Thyroid gland (tissue), 4 donors: Measurements from ENCODE around the gene CDKL5. TPM values are rescaled to one million over a fixed set of nuclear protein-coding genes. Genes with fewer than 3 reads are reported as not detected.
A peak's percentile ranks its signal among the peaks of the same experiment; 100 is the strongest.

Experiments used
- DNase-seq, 2 donors: peaks; one replicate each; pipeline ENCODE4 v3.0.0-alpha.2; 2019
- H3K27ac ChIP-seq, 3 donors: fragments of 200-600 bp; sonication (generic); 1 replicate in 2 of 3; 2 replicates in 1 of 3; pipeline ENCODE4 v1.5.1; 2016 to 2019; ENCODE audit warnings: mild to moderate bottlenecking in 1 of 3, moderate library complexity in 1 of 3
- H3K27me3 ChIP-seq: fragments of 200-600 bp; sonication (generic); one replicate; pipeline ENCODE4 v1.5.1; 2019
- H3K36me3 ChIP-seq, 2 donors: fragments of 200-600 bp; sonication (generic); one replicate each; pipeline ENCODE4 v1.5.1; 2016 to 2019
- H3K4me1 ChIP-seq, 2 donors: fragments of 200-600 bp; sonication (generic); one replicate each; pipeline ENCODE4 v1.5.1; 2017 to 2019
- H3K4me3 ChIP-seq, 3 donors: fragments of 200-600 bp; sonication (generic); replicated peaks in 1 of 3; 1 replicate in 2 of 3; 2 replicates in 1 of 3; pipeline ENCODE4 v1.5.1; 2016; ENCODE audit warnings: mild to moderate bottlenecking in 1 of 3
- H3K9me3 ChIP-seq: fragments of 200-600 bp; sonication (generic); one replicate; pipeline ENCODE4 v1.5.1; 2017
- POLR2A ChIP-seq, 2 donors: fragments of 450-650 bp; IDR thresholded peaks; one replicate each; pipeline ENCODE4 v1.6.1; 2017; ENCODE audit warnings: antibody characterized with exemption in 2 of 2, mild to moderate bottlenecking in 2 of 2, moderate library complexity in 1 of 2
- WGBS, 2 donors: methylation state at CpG; one replicate each; pipeline ENCODE4 v1.1.5; 2017; 5-methylcytosine and 5-hydroxymethylcytosine counted together
- intact Hi-C: fragments of 100-400 bp; cut with DNase I; formaldehyde crosslinking; loops from one replicate; pipeline ENCODE4 v1.15.1; 2023
- total RNA-seq, 4 donors: library from RNA; depleted of rRNA; stranded (reverse); fragments of >200 nt; gene quantifications; one replicate each; pipeline ENCODE4 v1.2.3, GENCODE V29; 2016
- TF ChIP-seq, protein P1 (sequence below), 6 experiments: fragments of 200-600 bp in 3 of 6; fragments of 450-650 bp in 3 of 6; sonication (generic) in 3 of 6; IDR thresholded peaks; one replicate each; pipeline ENCODE4 v1.5.1; 2016 to 2019; ENCODE audit warnings: antibody characterized with exemption in 6 of 6, mild to moderate bottlenecking in 2 of 6, inconsistent platforms in 1 of 6, moderate library complexity in 1 of 6

CDKL5 gene
- total RNA-seq, 4 donors from 2014 or later = 8.4 to 14.8 (median 10.0) TPM

DNA sequence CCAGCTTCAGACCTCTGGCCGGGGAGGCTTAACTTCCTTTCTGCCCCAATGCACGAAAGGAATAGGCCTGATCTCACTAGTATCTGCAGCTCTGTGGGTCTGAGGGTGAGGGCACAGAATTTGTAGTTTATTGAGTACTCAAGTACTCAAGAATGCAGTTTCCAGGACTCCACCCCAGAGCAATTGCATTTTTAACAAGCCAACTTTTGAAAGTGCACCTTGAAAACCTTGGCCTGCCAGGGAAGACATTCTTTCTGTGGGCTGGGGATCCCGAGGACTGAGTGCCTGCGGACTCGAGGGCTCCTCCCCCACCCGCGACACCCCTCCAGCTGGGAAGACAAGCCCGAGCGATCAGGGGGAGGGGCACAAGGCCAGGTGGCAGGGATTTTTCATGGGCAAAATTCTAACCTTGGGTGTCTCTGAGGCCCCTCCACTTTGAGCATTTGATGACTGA lies 224.1 kb downstream of the CDKL5 start:
- H3K27ac ChIP-seq = peak overlapping the region; percentile 73 to 86 (median 76)

DNA sequence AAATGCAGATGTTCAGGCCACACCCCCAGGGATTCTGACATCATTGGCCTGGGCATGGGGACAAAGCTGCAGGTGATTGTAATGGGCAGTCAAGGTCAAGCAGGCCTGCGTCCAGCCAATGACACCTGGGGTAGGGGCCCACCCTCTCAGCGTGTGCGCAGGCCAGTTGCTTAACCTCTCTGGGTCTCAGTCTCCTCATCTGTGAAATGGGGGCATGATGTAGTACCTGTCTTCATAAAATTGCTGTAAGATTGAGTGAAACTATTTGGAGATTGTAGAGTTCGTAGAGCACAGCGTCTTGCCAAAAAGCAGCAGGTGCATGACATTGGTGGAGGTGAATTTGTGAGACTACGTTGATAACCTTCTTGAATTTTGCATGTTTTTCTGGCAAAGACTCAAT lies 225.3 kb downstream of the CDKL5 start:
- Histone ChIP-seq H3K4me1 (peaks cover 19 to 31% of the 10 kb centered on the region in 2 donors), H3K9me3 (no peaks in the 10 kb centered on the region), H3K36me3 (no peaks in the 10 kb centered on the region), H3K4me3 (no peak overlapping the region), H3K27ac (peak overlapping the region; percentile 73 to 86 (median 76)), H3K27me3 (no peaks in the 10 kb centered on the region)
- WGBS, 2 donors = 95 to 97% methylated on average over 3 to 6 of the region's 6 CpGs
- intact Hi-C loops = no loop called here
- no peak for TF ChIP-seq POLR2A (IDR thresholded peaks at IDR 0.05)
- TF ChIP-seq, protein P1, sequence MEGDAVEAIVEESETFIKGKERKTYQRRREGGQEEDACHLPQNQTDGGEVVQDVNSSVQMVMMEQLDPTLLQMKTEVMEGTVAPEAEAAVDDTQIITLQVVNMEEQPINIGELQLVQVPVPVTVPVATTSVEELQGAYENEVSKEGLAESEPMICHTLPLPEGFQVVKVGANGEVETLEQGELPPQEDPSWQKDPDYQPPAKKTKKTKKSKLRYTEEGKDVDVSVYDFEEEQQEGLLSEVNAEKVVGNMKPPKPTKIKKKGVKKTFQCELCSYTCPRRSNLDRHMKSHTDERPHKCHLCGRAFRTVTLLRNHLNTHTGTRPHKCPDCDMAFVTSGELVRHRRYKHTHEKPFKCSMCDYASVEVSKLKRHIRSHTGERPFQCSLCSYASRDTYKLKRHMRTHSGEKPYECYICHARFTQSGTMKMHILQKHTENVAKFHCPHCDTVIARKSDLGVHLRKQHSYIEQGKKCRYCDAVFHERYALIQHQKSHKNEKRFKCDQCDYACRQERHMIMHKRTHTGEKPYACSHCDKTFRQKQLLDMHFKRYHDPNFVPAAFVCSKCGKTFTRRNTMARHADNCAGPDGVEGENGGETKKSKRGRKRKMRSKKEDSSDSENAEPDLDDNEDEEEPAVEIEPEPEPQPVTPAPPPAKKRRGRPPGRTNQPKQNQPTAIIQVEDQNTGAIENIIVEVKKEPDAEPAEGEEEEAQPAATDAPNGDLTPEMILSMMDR (IDR thresholded peaks at IDR 0.05) = no peak
- no peak for DNase-seq

More for the DNA sequence above, 224.1 kb downstream of the CDKL5 start:
- no peak overlapping the region for H3K4me3 ChIP-seq
- intact Hi-C loops = no loop called here
- no peaks in the 10 kb centered on the region for H3K27me3 ChIP-seq
- no peaks in the 10 kb centered on the region for H3K36me3 ChIP-seq
- 30% methylated on average over 9 of the region's 9 CpGs; no CpG with 5 or more reads in 1 of the 2 donors for WGBS, 2 donors
- peaks cover 19 to 31% of the 10 kb centered on the region in 2 donors for H3K4me1 ChIP-seq
- TF ChIP-seq POLR2A (IDR thresholded peaks at IDR 0.05) = peak in 1 of 2 donors; percentile 32
- TF ChIP-seq, protein P1 (IDR thresholded peaks at IDR 0.05) = no peak
- H3K9me3 ChIP-seq = no peaks in the 10 kb centered on the region
- DNase-seq = peak; percentile 87 to 88

DNA sequence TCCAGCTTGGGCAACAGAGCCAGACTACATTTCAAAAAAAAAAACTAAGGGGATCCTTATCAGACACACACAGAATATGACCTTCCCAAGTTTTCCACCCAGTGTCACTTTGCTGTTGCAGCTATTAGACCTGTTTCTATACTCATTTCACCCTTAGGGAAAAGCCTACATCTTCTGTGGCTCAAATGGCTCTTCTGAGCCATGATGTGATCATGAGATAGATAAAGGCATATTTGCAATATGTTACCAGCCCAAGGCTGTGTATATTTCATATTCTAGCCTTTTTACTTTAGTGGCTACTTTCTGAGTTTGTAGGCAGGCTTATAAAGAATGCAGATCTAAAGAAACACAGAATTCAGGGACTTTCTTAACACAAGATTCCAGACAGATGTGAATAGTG lies 227.2 kb downstream of the CDKL5 start:
- Histone ChIP-seq H3K9me3 (no peaks in the 10 kb centered on the region), H3K36me3 (no peaks in the 10 kb centered on the region), H3K4me1 (peaks cover 18 to 29% of the 10 kb centered on the region in 2 donors), H3K27me3 (no peaks in the 10 kb centered on the region), H3K4me3 (no peak overlapping the region), H3K27ac (no peak overlapping the region)
- intact Hi-C loops = no loop called here
- DNase-seq = no peak
- no peak for TF ChIP-seq POLR2A (IDR thresholded peaks at IDR 0.05)
- TF ChIP-seq, protein P1 (IDR thresholded peaks at IDR 0.05) = no peak

DNA sequence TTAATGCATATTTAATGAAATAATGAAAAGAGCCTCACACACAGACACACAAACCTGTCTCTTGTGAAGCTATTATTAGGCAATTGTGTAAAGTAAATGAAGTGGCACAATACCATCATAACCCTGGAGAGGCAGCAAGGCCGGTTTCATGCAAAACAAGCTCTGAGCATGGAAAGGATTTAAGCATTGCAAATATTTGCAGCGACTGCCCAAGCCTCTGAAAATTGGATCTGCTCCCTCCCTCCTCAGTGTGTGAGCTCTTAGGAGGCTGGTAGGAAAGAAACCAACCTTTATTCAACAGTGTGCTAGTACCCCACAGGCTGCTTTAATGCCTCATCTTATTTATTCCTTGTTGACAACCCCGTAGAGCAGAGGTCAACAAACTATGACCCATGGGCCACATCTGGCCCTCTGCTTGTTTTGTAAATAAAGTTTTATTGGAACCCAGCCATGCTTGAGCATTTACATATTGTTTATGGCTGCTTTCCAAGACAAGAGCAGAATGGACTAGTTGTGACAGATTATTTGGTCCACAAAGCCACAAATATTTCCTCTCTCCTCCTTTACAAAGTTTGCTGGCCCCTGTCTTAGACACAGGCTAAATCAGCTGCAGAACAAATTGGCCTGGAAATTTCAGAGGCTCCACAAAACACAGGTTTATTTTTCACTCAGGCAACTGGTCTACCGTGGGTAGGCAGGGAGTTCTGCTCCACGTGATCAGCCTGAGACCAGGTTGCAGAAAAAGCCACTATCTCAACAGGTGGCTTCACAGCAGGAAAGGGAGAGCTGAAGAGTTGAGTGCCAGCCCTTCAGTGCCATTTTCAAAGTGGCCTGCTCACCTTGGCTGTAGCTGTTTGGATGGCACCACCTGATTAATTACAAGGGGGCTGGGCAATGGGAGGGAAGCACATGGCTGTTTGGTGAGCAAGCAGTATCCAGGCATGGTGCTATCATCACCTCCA lies 229.7 kb downstream of the CDKL5 start:
- Histone ChIP-seq H3K27me3 (no peaks in the 10 kb centered on the region), H3K9me3 (no peaks in the 10 kb centered on the region), H3K27ac (peak overlapping the region in 1 of 3 donors; percentile 23), H3K36me3 (no peaks in the 10 kb centered on the region), H3K4me3 (no peak overlapping the region), H3K4me1 (peaks cover 4 to 6% of the 10 kb centered on the region in 2 donors)
- 39 to 49% methylated on average over 5 of the region's 5 CpGs for WGBS, 2 donors
- intact Hi-C loops = no loop called here
- peak in 1 of 2 donors; percentile 10 for DNase-seq
- TF ChIP-seq, protein P1 (IDR thresholded peaks at IDR 0.05) = no peak
- no peak for TF ChIP-seq POLR2A (IDR thresholded peaks at IDR 0.05)

DNA sequence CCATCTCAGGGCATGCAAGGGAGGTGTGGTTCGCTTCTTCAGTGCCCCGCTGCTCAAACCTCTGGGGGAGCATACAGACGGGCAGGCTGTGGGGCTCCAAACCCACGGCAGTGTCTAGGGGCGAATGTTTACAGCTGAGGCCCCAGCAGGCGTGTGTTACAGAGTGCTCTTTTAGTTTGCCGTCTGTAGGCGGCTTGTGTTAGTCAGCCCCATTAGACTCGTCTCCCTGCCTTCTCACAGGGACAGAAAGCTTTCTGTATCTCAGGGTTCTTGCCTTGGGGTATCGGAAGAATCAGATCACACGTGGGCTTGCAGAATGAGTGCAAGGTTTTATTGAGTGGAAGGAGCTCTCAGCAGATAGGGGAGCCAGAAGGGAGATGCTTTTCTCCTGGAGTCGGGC lies 235.9 kb downstream of the CDKL5 start:
- Histone ChIP-seq H3K36me3 (no peaks in the 10 kb centered on the region), H3K27me3 (no peaks in the 10 kb centered on the region), H3K27ac (no peak overlapping the region), H3K4me3 (no peak overlapping the region), H3K4me1 (no peaks in the 10 kb centered on the region), H3K9me3 (no peaks in the 10 kb centered on the region)
- WGBS, 2 donors = 90 to 93% methylated on average over 3 to 9 of the region's 12 CpGs
- intact Hi-C loops = no loop called here
- TF ChIP-seq, protein P1 (IDR thresholded peaks at IDR 0.05) = no peak
- TF ChIP-seq POLR2A (IDR thresholded peaks at IDR 0.05) = no peak
- DNase-seq = no peak
